ENCODE data around the gene MTSS2.
"Not testable (repeated sequence)": the region's sequence is repeated elsewhere in the genome, so short reads cannot be mapped to it uniquely, and the experiment has no call there.

The MTSS2 gene

GRCh38 chr16:70674221-70675014 is 11.4 kb downstream of the MTSS2 start:
- Histone ChIP-seq H3K4me3 (ENCODE audit: low read length) (no peak overlapping the region), H2AFZ (ENCODE audit: low read depth, low read length) (no peak overlapping the region), H4K20me1 (ENCODE audit: insufficient read depth, low read length) (no peaks in the 10 kb centered on the region), H3K4me1 (ENCODE audit: low read length) (no peaks in the 10 kb centered on the region), H3K9me3 (ENCODE audit: insufficient read depth, low read length) (no peaks in the 10 kb centered on the region), H3K27ac (ENCODE audit: low read length) (no peak overlapping the region), H3K4me2 (ENCODE audit: low read length) (no peak overlapping the region), H3K27me3 (ENCODE audit: low read depth, low read length) (no peaks in the 10 kb centered on the region), H3K36me3 (replicated peaks; ENCODE audit: low read depth, low read length) (no peaks in the 10 kb centered on the region), H3K9ac (ENCODE audit: low read length) (no peak overlapping the region), H3K79me2 (ENCODE audit: low read length) (no peaks in the 10 kb centered on the region)
- TF ChIP-seq EZH2phosphoT487 (IDR thresholded peaks at IDR 0.05; ENCODE audit: low read depth) (no peak), CTCF (IDR thresholded peaks at IDR 0.05; ENCODE audit: low read depth, low read length) (no peak)

GRCh38 chr16:70670938-70671337 is 14.9 kb downstream of the MTSS2 start:
- H3K4me1 ChIP-seq (ENCODE audit: low read length); H3K4me2 ChIP-seq (ENCODE audit: low read length); H3K79me2 ChIP-seq (ENCODE audit: low read length); H2AFZ ChIP-seq (ENCODE audit: low read depth, low read length); H3K36me3 ChIP-seq (replicated peaks; ENCODE audit: low read depth, low read length); H3K27ac ChIP-seq (ENCODE audit: low read length); H3K9ac ChIP-seq (ENCODE audit: low read length); H3K27me3 ChIP-seq (ENCODE audit: low read depth, low read length); H3K4me3 ChIP-seq (ENCODE audit: low read length); H3K9me3 ChIP-seq (ENCODE audit: insufficient read depth, low read length); H4K20me1 ChIP-seq (ENCODE audit: insufficient read depth, low read length): not testable (repeated sequence)

- Histone ChIP-seq H4K20me1 (ENCODE audit: insufficient read depth, low read length) (no peaks in the 10 kb centered on the region), H3K36me3 (replicated peaks; ENCODE audit: low read depth, low read length) (no peaks in the 10 kb centered on the region), H3K4me1 (ENCODE audit: low read length) (no peaks in the 10 kb centered on the region), H3K4me2 (ENCODE audit: low read length) (no peak overlapping the region), H3K4me3 (ENCODE audit: low read length) (no peak overlapping the region), H3K9ac (ENCODE audit: low read length) (no peak overlapping the region), H3K9me3 (ENCODE audit: insufficient read depth, low read length) (no peaks in the 10 kb centered on the region), H2AFZ (ENCODE audit: low read depth, low read length) (no peak overlapping the region), H3K27me3 (ENCODE audit: low read depth, low read length) (no peaks in the 10 kb centered on the region; the same call in 1 of the 2 replicates), H3K79me2 (ENCODE audit: low read length) (no peaks in the 10 kb centered on the region), H3K27ac (ENCODE audit: low read length) (no peak overlapping the region)
- TF ChIP-seq CTCF (IDR thresholded peaks at IDR 0.05; ENCODE audit: low read depth, low read length) (no peak), EZH2phosphoT487 (IDR thresholded peaks at IDR 0.05; ENCODE audit: low read depth) (no peak)
Observed at GRCh38 chr16:70670175-70670574, 15.7 kb downstream of the MTSS2 start.

GRCh38 chr16:70665806-70666735 is 19.8 kb downstream of the MTSS2 start:
- Histone ChIP-seq H3K4me1 (ENCODE audit: low read length) (no peaks in the 10 kb centered on the region), H3K4me2 (ENCODE audit: low read length) (no peak overlapping the region), H3K4me3 (ENCODE audit: low read length) (no peak overlapping the region), H4K20me1 (ENCODE audit: insufficient read depth, low read length) (no peaks in the 10 kb centered on the region), H3K27me3 (ENCODE audit: low read depth, low read length) (no peaks in the 10 kb centered on the region; the same call in 1 of the 2 replicates), H3K9me3 (ENCODE audit: insufficient read depth, low read length) (no peaks in the 10 kb centered on the region), H3K79me2 (ENCODE audit: low read length) (no peaks in the 10 kb centered on the region), H3K36me3 (replicated peaks; ENCODE audit: low read depth, low read length) (no peaks in the 10 kb centered on the region), H2AFZ (ENCODE audit: low read depth, low read length) (no peak overlapping the region), H3K27ac (ENCODE audit: low read length) (no peak overlapping the region), H3K9ac (ENCODE audit: low read length) (no peak overlapping the region)
- TF ChIP-seq EZH2phosphoT487 (IDR thresholded peaks at IDR 0.05; ENCODE audit: low read depth) (no peak), CTCF (IDR thresholded peaks at IDR 0.05; ENCODE audit: low read depth, low read length) (no peak)

Measured in OCI-LY3 (cell line).